ENCODE data around the gene EDN1. TPM values are rescaled to one million over a fixed set of nuclear protein-coding genes. Genes with fewer than 3 reads are reported as not detected.

EDN1 gene
- total RNA-seq, 4 donors from 2014 or later, result 3.6 to 23.2 (median 14.2) TPM

DNA sequence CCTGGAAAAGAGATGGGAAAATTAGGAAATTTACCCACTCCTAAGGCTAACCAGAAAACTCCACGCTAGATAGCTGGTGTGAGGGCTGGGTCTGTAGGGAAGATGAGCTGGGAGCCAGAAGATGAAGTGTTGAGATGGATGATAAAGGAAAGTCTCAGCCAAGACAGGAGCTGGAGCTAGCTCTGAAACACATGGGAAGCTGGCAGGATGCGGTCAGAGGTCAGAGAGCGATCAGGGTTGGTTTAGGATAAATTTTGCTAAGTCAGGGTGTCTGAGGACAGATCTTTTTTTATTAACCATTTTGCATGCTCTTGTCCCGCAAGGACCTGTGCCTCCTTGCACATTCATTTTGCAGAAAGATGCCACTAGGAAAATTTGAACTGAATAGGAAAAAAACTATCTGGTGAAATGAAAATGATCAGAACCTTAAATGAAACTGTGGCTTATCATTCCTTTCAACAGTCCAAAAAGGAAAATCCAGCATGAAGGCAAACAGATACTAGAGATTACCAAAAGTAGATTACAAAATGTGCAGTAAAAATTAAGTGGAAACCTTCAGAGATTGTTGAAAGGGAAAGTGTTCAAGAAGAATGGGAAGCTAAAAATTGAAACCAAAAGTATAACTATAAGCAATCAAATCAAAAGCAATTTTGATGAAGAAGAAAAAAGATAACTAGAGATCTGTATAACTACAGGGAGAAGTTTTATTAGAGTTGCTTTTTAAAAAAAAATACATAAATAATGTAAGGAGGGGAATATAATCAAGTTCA lies 10.7 kb upstream of the EDN1 start:
- Histone ChIP-seq H3K27me3 (no peaks in the 10 kb centered on the region), H3K27ac (peak overlapping the region in 3 of 4 donors; percentile 9 to 26 (median 10)), H3K4me3 (no peak overlapping the region), H3K36me3 (no peaks in the 10 kb centered on the region), H3K9me3 (no peaks in the 10 kb centered on the region), H3K4me1 (peaks cover 5 to 28% (median 11%) of the 10 kb centered on the region in 4 donors)
- 48 to 63% methylated on average over 1 to 4 of the region's 4 CpGs for WGBS, 2 donors (ENCODE audit: low coverage in 1 of 2)
- intact Hi-C loops (cut with DNase I; ENCODE audit: low total_unique reads), result no loop called here
- TF ChIP-seq POLR2A (IDR thresholded peaks at IDR 0.05) (no peak), POLR2AphosphoS5 (IDR thresholded peaks at IDR 0.05) (no peak)
- DNase-seq, result no peak
- in situ Hi-C loops (cut with MboI; ENCODE audit: low pct_ligation_motif_present in 1 of 4, low pct_unique_long_range_greater_than_20kb in 1 of 4, low sequenced_read_pairs in 3 of 4), result no loop called here

DNA sequence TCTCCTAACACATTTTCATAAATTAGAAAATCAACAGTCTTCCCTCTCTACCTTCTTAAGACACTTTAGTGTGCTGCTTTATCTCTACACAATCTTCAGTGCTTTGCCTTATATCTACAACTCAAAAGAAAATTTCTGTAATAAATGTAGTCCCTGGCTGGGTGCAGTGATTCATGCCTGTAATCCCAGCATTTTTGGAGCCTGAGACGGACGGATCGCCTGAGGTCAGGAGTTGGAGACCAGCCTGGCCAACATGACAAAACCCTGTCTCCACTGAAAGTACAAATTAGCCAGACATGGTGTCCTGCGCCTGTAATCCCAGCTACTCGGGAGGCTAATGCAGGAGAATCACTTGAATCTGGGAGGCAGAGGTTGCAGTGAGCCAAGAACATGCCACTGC lies 9.7 kb upstream of the EDN1 start:
- Histone ChIP-seq H3K36me3 (no peaks in the 10 kb centered on the region), H3K9me3 (no peaks in the 10 kb centered on the region), H3K27me3 (no peaks in the 10 kb centered on the region), H3K4me3 (no peak overlapping the region), H3K27ac (no peak overlapping the region), H3K4me1 (peaks cover 5 to 28% (median 11%) of the 10 kb centered on the region in 4 donors)
- TF ChIP-seq, protein P1, sequence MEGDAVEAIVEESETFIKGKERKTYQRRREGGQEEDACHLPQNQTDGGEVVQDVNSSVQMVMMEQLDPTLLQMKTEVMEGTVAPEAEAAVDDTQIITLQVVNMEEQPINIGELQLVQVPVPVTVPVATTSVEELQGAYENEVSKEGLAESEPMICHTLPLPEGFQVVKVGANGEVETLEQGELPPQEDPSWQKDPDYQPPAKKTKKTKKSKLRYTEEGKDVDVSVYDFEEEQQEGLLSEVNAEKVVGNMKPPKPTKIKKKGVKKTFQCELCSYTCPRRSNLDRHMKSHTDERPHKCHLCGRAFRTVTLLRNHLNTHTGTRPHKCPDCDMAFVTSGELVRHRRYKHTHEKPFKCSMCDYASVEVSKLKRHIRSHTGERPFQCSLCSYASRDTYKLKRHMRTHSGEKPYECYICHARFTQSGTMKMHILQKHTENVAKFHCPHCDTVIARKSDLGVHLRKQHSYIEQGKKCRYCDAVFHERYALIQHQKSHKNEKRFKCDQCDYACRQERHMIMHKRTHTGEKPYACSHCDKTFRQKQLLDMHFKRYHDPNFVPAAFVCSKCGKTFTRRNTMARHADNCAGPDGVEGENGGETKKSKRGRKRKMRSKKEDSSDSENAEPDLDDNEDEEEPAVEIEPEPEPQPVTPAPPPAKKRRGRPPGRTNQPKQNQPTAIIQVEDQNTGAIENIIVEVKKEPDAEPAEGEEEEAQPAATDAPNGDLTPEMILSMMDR (IDR thresholded peaks at IDR 0.05), result no peak
- TF ChIP-seq EP300 (IDR thresholded peaks at IDR 0.05; ENCODE audit: low read depth) (no peak), POLR2AphosphoS5 (IDR thresholded peaks at IDR 0.05) (no peak), POLR2A (IDR thresholded peaks at IDR 0.05) (no peak)
- no peak for DNase-seq
- in situ Hi-C loops (cut with MboI; ENCODE audit: low pct_ligation_motif_present in 1 of 4, low pct_unique_long_range_greater_than_20kb in 1 of 4, low sequenced_read_pairs in 3 of 4), result no loop called here
- 71 to 76% methylated on average over 4 to 5 of the region's 5 CpGs for WGBS, 2 donors (ENCODE audit: low coverage in 1 of 2)
- intact Hi-C loops (cut with DNase I; ENCODE audit: low total_unique reads), result no loop called here

DNA sequence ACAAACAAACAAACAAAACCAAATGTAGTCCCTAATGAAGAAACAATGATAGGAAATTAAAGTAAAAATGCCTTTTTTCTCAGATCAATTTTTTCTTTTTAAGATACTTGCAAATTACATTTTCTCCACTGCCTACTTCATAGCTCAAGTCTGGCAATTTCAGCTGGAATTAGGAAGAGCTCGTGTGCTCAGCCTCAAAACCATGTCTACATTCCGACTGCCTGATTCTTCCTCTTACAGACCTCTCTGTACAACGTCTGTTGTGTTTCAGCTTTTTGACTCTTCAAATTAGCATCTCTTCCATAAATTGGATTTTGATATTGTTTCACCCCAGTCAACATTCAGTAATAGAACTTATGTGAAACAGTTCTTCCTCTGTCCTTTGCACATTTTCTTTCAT lies 9.3 kb upstream of the EDN1 start:
- H3K27me3 ChIP-seq, result no peaks in the 10 kb centered on the region
- no peak overlapping the region for H3K4me3 ChIP-seq
- no peaks in the 10 kb centered on the region for H3K9me3 ChIP-seq
- 82 to 85% methylated on average over 3 of the region's 3 CpGs for WGBS, 2 donors (ENCODE audit: low coverage in 1 of 2)
- intact Hi-C loops (cut with DNase I; ENCODE audit: low total_unique reads) (no loop called here), in situ Hi-C loops (cut with MboI; ENCODE audit: low pct_ligation_motif_present in 1 of 4, low pct_unique_long_range_greater_than_20kb in 1 of 4, low sequenced_read_pairs in 3 of 4) (no loop called here)
- peaks cover 5 to 32% (median 11%) of the 10 kb centered on the region in 4 donors for H3K4me1 ChIP-seq
- no peaks in the 10 kb centered on the region for H3K36me3 ChIP-seq
- no peak overlapping the region for H3K27ac ChIP-seq
- TF ChIP-seq, protein P1 (IDR thresholded peaks at IDR 0.05), result no peak
- no peak for TF ChIP-seq POLR2AphosphoS5 (IDR thresholded peaks at IDR 0.05)
- no peak for TF ChIP-seq EP300 (IDR thresholded peaks at IDR 0.05; ENCODE audit: low read depth)
- TF ChIP-seq POLR2A (IDR thresholded peaks at IDR 0.05), result no peak
- DNase-seq, result no peak

DNA sequence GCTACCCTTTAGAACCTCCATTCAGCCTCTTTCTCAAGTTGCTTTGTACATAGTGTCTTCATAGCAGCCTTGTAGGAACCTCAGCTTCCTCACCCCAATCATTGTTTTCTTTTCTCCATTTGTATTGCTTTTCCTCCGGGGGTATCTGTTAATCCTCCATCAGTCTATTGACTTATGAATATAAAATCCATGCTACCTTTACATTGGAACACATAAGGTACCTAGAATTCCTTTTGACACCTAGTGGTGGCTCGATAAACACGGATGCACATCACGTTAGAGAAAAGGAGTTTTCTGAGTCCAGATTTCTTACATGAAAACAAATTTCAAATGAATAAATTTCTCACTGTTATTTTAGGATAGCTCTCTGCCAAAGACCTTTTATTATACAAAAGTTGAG lies 6.3 kb upstream of the EDN1 start:
- DNase-seq, result no peak
- Histone ChIP-seq H3K27me3 (no peaks in the 10 kb centered on the region), H3K4me3 (no peak overlapping the region), H3K4me1 (peaks cover 5 to 44% (median 19%) of the 10 kb centered on the region in 4 donors), H3K36me3 (no peaks in the 10 kb centered on the region), H3K27ac (no peak overlapping the region), H3K9me3 (no peaks in the 10 kb centered on the region)
- no peak for TF ChIP-seq POLR2A (IDR thresholded peaks at IDR 0.05)
- intact Hi-C loops (cut with DNase I; ENCODE audit: low total_unique reads) (no loop called here), in situ Hi-C loops (cut with MboI; ENCODE audit: low pct_ligation_motif_present in 1 of 4, low pct_unique_long_range_greater_than_20kb in 1 of 4, low sequenced_read_pairs in 3 of 4) (no loop called here)
- whole genome bisulfite sequencing, 2 donors (ENCODE audit: low coverage in 1 of 2), result 84 to 86% methylated on average over 4 of the region's 4 CpGs

DNA sequence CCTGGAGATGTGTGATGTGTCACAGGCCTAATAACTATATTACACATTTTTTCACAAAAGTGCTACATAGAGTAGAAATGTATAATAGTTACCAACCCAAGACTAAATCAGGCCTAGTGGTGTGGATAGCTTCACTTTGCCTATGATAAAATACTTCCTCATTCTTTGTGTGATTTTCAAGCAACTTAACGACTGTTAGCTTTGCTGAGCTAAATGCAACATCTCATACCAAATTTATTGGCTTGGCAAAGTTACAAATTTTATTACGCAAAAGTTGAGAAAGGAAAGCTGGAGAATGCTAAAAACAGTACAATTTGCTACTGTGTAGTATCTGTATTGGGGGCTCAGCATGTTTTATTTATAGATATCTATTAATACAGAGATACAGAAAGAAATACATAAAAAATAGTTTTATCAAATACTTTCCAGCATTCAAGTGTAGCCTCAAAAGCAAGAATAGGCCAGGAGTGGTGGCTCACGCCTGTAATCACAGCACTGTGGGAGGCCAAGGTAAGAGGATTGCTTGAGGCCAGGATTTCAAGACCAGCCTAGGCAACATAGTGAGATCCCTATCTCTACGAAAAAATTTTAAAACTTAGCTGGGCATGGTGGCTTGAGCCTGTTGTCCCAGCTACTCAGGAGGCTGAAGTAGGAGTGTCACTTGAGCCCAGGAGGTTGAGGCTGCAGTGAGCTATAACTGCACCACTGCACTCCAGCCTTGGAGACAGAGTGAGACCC lies 3.6 kb upstream of the EDN1 start:
- no peaks in the 10 kb centered on the region for H3K27me3 ChIP-seq
- in situ Hi-C loops (cut with MboI; ENCODE audit: low pct_ligation_motif_present in 1 of 4, low pct_unique_long_range_greater_than_20kb in 1 of 4, low sequenced_read_pairs in 3 of 4), result no loop called here
- 52 to 55% methylated on average over 4 of the region's 4 CpGs for WGBS, 2 donors (ENCODE audit: low coverage in 1 of 2)
- H3K9me3 ChIP-seq, result no peaks in the 10 kb centered on the region
- no peak for TF ChIP-seq EP300 (IDR thresholded peaks at IDR 0.05; ENCODE audit: low read depth)
- TF ChIP-seq, protein P1 (IDR thresholded peaks at IDR 0.05), result no peak
- TF ChIP-seq POLR2A (IDR thresholded peaks at IDR 0.05), result no peak
- TF ChIP-seq POLR2AphosphoS5 (IDR thresholded peaks at IDR 0.05), result peak in 2 of 3 donors; percentile 25 to 45
- DNase-seq, result no peak
- H3K4me3 ChIP-seq, result no peak overlapping the region
- intact Hi-C loops (cut with DNase I; ENCODE audit: low total_unique reads), result no loop called here
- no peaks in the 10 kb centered on the region for H3K36me3 ChIP-seq
- H3K27ac ChIP-seq, result peak overlapping the region; percentile 32 to 56 (median 52)
- peaks cover 0 to 44% (median 13%) of the 10 kb centered on the region in 4 donors for H3K4me1 ChIP-seq
